Adrenal gland (tissue), 5 donors: ENCODE data around the gene SNN.

Experiments
- POLR2A ChIP-seq, 2 donors: fragments of 450-650 bp; IDR thresholded peaks; one replicate each; pipeline ENCODE4 v1.6.1; 2017; ENCODE audit warnings: antibody characterized with exemption in 2 of 2, mild to moderate bottlenecking in 2 of 2, moderate library complexity in 1 of 2
- TF ChIP-seq, protein P1 (sequence below), 6 experiments: fragments of 450-650 bp in 4 of 6; fragments of 200-600 bp in 2 of 6; sonication (generic) in 1 of 6; IDR thresholded peaks; 1 replicate in 5 of 6; 2 replicates in 1 of 6; pipeline versions ENCODE4 v1.5.1 to v1.8.0; 2016 to 2021; ENCODE audit warnings: antibody characterized with exemption in 6 of 6, mild to moderate bottlenecking in 2 of 6, moderate library complexity in 1 of 6
- donor health status: DM: no; HTN: no; CAD: no.

- TF ChIP-seq, protein P1, sequence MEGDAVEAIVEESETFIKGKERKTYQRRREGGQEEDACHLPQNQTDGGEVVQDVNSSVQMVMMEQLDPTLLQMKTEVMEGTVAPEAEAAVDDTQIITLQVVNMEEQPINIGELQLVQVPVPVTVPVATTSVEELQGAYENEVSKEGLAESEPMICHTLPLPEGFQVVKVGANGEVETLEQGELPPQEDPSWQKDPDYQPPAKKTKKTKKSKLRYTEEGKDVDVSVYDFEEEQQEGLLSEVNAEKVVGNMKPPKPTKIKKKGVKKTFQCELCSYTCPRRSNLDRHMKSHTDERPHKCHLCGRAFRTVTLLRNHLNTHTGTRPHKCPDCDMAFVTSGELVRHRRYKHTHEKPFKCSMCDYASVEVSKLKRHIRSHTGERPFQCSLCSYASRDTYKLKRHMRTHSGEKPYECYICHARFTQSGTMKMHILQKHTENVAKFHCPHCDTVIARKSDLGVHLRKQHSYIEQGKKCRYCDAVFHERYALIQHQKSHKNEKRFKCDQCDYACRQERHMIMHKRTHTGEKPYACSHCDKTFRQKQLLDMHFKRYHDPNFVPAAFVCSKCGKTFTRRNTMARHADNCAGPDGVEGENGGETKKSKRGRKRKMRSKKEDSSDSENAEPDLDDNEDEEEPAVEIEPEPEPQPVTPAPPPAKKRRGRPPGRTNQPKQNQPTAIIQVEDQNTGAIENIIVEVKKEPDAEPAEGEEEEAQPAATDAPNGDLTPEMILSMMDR (IDR thresholded peaks at IDR 0.05): no peak
- TF ChIP-seq POLR2A (IDR thresholded peaks at IDR 0.05): no peak
These were observed 13.3 kb downstream of the SNN start for GRCh38 chr16:11681556-11681955.
